ENCODE measurements around the gene CPXM2. TPM values are rescaled to one million over a fixed set of nuclear protein-coding genes. Genes with fewer than 3 reads are reported as not detected.

Gene CPXM2
- total RNA-seq, 1 donor from 2014 or later, result not detected

GRCh38 chr10:123878666-123879303 lies 12.8 kb downstream of the CPXM2 start:
- Mint-ChIP-seq H3K27ac (no peak overlapping the region), H3K4me1 (no peaks in the 10 kb centered on the region), H3K36me3 (ENCODE audit: low read depth) (no peaks in the 10 kb centered on the region), H3K9me3 (no peaks in the 10 kb centered on the region), H3K27me3 (peaks cover 6% of the 10 kb centered on the region), H3K4me3 (no peak overlapping the region)
- TF ChIP-seq, protein P1, sequence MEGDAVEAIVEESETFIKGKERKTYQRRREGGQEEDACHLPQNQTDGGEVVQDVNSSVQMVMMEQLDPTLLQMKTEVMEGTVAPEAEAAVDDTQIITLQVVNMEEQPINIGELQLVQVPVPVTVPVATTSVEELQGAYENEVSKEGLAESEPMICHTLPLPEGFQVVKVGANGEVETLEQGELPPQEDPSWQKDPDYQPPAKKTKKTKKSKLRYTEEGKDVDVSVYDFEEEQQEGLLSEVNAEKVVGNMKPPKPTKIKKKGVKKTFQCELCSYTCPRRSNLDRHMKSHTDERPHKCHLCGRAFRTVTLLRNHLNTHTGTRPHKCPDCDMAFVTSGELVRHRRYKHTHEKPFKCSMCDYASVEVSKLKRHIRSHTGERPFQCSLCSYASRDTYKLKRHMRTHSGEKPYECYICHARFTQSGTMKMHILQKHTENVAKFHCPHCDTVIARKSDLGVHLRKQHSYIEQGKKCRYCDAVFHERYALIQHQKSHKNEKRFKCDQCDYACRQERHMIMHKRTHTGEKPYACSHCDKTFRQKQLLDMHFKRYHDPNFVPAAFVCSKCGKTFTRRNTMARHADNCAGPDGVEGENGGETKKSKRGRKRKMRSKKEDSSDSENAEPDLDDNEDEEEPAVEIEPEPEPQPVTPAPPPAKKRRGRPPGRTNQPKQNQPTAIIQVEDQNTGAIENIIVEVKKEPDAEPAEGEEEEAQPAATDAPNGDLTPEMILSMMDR (IDR thresholded peaks at IDR 0.05), result no peak
- intact Hi-C loops (cut with micrococcal nuclease), result no loop called here
- CTCF ChIA-PET, result no interaction called here
- DNase-seq (no peak), ATAC-seq (ENCODE audit: low read depth) (no peak)
- POLR2A ChIA-PET, result no interaction called here

DNA sequence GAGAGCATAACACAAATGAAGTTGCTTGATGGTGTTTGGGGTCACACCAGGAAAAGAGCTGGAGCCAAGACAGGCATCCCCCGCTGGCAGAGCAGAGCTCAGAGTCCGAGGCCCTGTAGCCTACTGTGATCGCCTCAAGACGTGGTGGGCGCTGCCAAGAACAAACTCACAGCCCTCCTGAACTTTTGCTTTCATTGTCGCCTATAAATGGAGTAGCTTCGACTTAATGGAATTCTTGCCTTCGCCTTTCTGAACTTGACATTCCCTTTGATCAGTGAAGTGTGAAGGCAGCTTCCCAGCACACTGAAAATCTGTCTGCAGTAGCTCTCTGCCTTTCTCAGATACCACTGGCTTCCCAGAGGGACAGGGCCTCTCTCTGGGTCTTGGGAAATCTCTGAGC lies 21.3 kb downstream of the CPXM2 start:
- POLR2A ChIA-PET, result no interaction called here
- intact Hi-C loops (cut with micrococcal nuclease), result no loop called here

GRCh38 chr10:123869020-123869414 lies 22.6 kb downstream of the CPXM2 start:
- ATAC-seq (ENCODE audit: low read depth) (no peak), DNase-seq (no peak)
- no peaks in the 10 kb centered on the region for H3K4me1 Mint-ChIP-seq
- H3K4me3 Mint-ChIP-seq, result no peak overlapping the region
- no peak overlapping the region for H3K27ac Mint-ChIP-seq
- peaks cover 6% of the 10 kb centered on the region for H3K27me3 Mint-ChIP-seq
- POLR2A ChIA-PET, result no interaction called here
- peaks cover 3% of the 10 kb centered on the region for H3K9me3 Mint-ChIP-seq
- intact Hi-C loops (cut with micrococcal nuclease), result no loop called here
- CTCF ChIA-PET, result no interaction called here
- H3K36me3 Mint-ChIP-seq (ENCODE audit: low read depth), result no peaks in the 10 kb centered on the region
- TF ChIP-seq, protein P1 (IDR thresholded peaks at IDR 0.05), result no peak

More for the DNA sequence above, 21.3 kb downstream of the CPXM2 start:
- CTCF ChIA-PET, result no interaction called here
- H3K27ac Mint-ChIP-seq, result no peak overlapping the region
- TF ChIP-seq, protein P1 (IDR thresholded peaks at IDR 0.05), result no peak
- no peak for ATAC-seq (ENCODE audit: low read depth)
- no peak overlapping the region for H3K4me3 Mint-ChIP-seq
- H3K36me3 Mint-ChIP-seq (ENCODE audit: low read depth), result no peaks in the 10 kb centered on the region
- peaks cover 5% of the 10 kb centered on the region for H3K27me3 Mint-ChIP-seq
- H3K4me1 Mint-ChIP-seq, result no peaks in the 10 kb centered on the region
- H3K9me3 Mint-ChIP-seq, result peaks cover 3% of the 10 kb centered on the region
- DNase-seq, result no peak

- no peak for ATAC-seq (ENCODE audit: low read depth)
- Mint-ChIP-seq H3K4me1 (no peaks in the 10 kb centered on the region), H3K4me3 (no peak overlapping the region), H3K36me3 (ENCODE audit: low read depth) (no peaks in the 10 kb centered on the region), H3K27ac (no peak overlapping the region), H3K27me3 (peaks cover 6% of the 10 kb centered on the region), H3K9me3 (peaks cover 3% of the 10 kb centered on the region)
- no peak for DNase-seq
- intact Hi-C loops (cut with micrococcal nuclease), result no loop called here
- POLR2A ChIA-PET, result no interaction called here
- CTCF ChIA-PET, result no interaction called here
- TF ChIP-seq, protein P1 (IDR thresholded peaks at IDR 0.05), result no peak
Observed at GRCh38 chr10:123868038-123869019, 23.3 kb downstream of the CPXM2 start.

- H3K36me3 Mint-ChIP-seq (ENCODE audit: low read depth), result no peaks in the 10 kb centered on the region
- DNase-seq, result no peak
- intact Hi-C loops (cut with micrococcal nuclease), result no loop called here
- H3K27ac Mint-ChIP-seq, result no peak overlapping the region
- TF ChIP-seq, protein P1 (IDR thresholded peaks at IDR 0.05), result no peak
- no peak for ATAC-seq (ENCODE audit: low read depth)
- peaks cover 4% of the 10 kb centered on the region for H3K27me3 Mint-ChIP-seq
- ChIA-PET CTCF (no interaction called here), POLR2A (no interaction called here)
- no peaks in the 10 kb centered on the region for H3K4me1 Mint-ChIP-seq
- H3K9me3 Mint-ChIP-seq, result no peaks in the 10 kb centered on the region
- no peak overlapping the region for H3K4me3 Mint-ChIP-seq
Observed at GRCh38 chr10:123865880-123866279, 25.7 kb downstream of the CPXM2 start.
